Measurements from ENCODE around the gene LDLRAD1.

DNA sequence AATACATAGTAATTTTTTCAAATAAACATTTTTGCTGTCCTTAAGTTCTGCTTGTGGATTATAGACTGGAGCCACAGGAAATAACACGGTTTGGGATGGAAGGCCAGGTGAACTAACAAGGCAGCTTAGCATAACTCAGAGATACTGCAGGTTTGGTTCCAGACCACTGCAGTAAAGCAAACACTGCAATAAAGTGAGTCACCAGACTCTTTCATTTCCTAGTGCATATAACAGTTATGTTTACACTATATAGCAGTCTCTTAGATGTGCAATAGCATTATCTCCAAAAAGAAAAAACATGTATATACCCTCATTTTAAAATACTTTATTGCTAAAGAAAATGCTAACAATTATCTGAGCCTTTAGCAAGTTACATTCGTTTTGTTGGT lies 49.9 kb downstream of the LDLRAD1 start:
- TF ChIP-seq EZH2 (IDR thresholded peaks at IDR 0.05; ENCODE audit: insufficient read depth, poor library complexity, severe bottlenecking) (no peak), EZH2phosphoT487 (IDR thresholded peaks at IDR 0.05; ENCODE audit: insufficient read depth, low read depth) (no peak)

Measured in GM23248 (cell line).